Daoy (cell line): Measurements from ENCODE around the gene AGBL4. TPM values are rescaled to one million over a fixed set of nuclear protein-coding genes. Genes with fewer than 3 reads are reported as not detected.
"Not testable (repeated sequence)": the region's sequence is repeated elsewhere in the genome, so short reads cannot be mapped to it uniquely, and the experiment has no call there.

Experiments
- DNase-seq: peaks from one replicate; pipeline ENCODE4 v3.0.0-alpha.2; 2015; ENCODE audit warnings: low read depth
- total RNA-seq: library from RNA; depleted of rRNA; stranded (reverse); fragments of >200 nt; shearing (Covaris generic); gene quantifications from 2 replicates; pipeline ENCODE4 v1.2.3, GENCODE V29; 2014

AGBL4 gene
- total RNA-seq, 1 experiment from 2014 or later, result not detected

DNA sequence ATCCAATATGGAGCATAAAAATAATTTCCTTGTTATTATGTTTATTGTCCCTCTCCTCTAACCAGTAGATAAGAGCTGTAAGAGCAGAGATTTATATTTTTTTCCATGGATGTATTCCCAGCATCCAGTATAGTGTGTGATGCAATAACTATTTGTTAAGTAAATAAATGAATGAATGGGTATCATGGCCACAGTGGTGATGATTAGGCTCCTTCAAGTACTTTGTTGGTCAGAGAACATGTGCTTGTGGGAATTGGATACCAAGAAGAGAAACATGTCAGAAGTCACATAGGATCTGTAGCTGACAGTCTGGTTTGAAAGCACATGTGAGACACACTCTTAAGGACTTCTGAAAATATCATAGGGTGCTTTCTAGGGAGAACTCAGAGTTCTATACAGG, 588.5 kb downstream of the AGBL4 start:
- no peak for DNase-seq

DNA sequence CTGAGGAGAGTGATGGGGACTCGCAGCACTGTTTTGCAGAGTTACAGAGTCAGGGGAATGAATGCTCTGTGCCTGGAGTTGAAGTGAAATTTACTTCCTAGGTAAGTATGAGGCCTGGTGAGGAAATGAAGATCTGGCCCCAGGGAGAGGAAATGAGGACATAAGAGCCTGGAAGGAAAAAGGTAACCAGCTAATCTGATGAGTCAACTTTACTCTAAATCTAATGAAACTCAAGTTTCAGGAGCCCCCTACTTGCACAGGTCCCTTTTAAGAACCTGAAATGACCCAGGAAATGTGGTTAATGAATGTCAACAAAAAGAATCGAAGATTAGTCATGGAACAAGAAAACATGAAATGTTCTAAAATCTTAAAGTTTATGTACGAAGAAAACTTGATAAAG, 599.0 kb downstream of the AGBL4 start:
- no peak for DNase-seq

DNA sequence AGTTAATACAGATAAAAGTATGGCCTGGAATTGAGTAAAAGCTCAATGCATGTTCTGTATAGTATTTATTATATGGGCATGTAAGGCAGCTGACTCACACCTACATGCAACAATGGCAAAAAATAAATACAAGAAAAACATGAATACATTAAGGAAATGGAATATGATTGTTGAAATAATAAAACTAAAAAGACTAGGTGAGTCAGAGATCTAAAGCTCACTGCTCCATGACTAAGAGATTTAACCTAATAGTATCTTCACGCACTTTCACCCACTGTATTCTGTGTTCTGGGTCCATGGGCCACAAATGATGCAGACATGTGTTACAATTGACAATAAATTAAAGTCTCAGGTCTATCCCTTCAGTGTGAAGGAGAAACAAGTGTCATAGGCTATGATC, 607.0 kb downstream of the AGBL4 start:
- DNase-seq, result no peak

DNA sequence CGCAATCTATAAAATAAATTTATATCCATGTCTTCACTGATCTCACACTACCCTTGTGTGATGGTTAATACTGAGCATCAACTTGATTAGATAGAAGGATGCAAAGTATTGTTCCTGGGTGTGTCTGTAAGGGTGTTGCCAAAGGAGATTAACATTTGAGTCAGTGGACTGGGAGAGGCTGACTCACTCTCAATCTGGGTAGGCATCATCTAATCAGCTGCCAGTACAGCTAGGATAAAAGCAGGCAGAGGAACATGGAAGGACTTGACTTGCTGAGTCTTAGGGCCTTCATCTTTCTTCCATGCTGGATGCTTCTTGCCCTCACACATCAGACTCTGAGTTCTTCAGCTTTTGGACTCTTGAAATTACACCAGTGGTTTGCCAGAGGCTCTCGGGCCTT, 615.4 kb downstream of the AGBL4 start:
- DNase-seq, result no peak

DNA sequence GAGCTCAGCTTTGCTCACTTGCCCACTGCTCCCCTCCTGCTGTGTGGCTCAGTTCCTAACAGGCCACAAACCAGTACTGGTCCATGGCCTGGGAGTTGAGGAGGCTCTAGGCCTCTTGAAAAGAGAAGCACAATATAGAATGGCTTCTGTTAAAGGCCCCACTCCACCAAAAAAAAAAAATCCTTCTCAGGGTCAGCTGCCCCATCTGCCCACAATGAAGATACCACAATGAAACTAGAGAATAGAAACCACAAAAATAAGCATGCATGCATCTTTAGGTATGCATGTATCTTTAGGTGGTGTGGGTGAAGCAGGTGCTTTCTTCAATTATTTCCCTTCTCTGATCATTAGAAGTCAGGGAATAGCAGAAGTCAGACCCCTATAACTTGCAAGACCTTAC, 626.7 kb downstream of the AGBL4 start:
- no peak for DNase-seq

DNA sequence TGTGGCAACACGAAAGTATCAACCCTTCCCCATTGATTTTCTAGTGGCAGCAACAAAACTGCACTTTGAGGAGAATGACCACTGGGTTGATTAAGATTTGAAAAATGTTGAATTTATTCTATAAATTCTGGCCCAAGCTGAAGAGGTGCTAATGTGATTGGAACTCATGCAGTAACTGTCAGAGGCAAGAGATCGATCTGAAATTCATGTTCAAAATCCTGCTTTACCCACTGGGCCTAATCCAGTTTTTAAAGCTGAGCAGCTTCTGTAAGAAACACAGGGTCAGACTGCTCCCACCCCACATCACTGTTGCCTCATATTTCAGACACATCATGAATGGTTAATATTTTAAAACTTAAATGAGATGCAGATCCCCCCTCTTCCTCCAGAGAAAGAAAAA, 629.6 kb downstream of the AGBL4 start:
- no peak for DNase-seq

- no peak for DNase-seq
These were observed 634.1 kb downstream of the AGBL4 start for GRCh38 chr1:49389699-49390098.

DNA sequence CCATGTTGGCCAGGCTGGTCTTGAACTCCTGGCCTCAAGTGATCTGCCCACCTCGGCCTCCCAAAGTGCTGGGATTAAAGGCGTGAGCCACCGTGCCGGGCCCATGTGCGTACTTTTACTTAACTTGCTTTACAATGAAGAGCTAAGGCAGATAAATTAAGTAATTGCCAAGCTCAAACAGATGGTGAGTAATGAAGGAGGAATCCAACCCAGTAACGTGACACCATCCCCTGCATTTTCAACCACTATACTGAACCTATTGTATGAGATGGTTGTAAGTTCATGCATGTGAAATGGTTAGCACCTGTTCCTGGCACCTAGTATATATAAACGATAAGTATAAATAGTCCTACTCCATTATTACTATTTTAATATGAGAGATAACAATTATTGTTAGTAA, 659.1 kb downstream of the AGBL4 start:
- peak; percentile 1 for DNase-seq

- DNase-seq, result no peak
These were observed 660.1 kb downstream of the AGBL4 start for GRCh38 chr1:49363628-49364027.

DNA sequence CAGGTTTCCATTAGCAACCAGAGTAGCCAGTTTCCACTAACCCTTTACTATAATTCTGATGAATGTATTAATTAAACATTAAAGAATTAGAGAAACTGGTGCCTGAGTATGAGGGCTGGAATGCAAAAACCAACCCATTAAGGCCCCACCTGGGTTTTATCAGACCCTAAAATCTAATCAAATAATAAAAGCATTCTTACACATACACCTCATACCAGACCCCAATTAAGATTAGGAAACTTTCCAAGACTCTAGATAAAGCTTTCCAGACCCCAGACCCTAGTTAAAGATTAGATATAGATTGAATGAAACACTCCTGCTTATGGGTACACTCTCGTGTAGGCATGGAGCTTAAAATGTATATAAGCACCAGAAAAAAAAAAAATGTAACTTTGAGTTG, 665.7 kb downstream of the AGBL4 start:
- DNase-seq, result no peak

- DNase-seq, result no peak
These were observed 667.2 kb downstream of the AGBL4 start for GRCh38 chr1:49356594-49356993.

GRCh38 chr1:49351768-49352167, 672.0 kb downstream of the AGBL4 start:
- no peak for DNase-seq

DNA sequence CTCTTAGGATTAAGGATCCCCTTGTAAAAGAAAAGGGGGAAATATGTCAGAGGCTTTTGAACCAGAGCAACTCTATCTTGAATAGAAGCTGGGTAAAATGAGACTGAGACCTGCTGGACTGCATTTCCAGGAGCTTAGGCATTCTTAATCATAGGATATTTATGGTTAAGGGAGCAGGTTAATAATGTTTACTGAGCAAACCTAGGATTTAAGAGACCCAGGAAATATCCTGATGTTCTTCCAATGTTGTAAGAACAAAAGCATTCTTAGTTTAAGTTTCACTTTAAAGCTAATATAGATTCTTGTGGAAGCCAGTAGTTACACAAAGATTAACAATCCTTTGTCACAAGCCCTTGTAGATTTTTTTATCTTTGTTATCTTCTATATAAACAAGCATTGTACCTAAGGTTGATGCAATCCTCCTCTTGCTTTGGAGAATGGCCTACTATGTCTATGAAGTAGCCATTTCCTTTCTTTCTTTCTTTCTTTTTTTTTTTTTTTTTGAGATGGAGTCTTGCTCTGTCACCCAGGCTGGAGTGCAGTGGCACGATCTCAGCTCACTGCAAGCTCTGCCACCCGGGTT, 676.9 kb downstream of the AGBL4 start:
- no peak for DNase-seq

DNA sequence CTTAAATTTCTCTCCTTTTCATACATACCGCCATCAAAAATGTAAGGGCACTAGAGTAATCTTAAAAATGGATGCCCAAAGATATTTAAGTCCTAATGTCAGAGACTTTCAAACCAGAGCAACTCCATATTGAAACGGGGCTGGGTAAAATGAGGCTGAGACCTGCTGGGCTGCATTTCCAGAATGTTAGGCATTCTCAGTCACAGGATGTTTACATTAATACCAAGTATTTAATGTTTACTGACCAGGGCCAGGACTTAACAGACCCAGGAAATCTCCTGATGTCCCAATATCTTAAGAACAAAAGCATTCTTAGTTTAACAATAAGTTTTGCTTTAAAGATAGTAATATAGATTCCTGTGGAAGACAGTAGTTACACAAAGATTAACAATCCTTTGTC, 683.2 kb downstream of the AGBL4 start:
- DNase-seq, result no peak

DNA sequence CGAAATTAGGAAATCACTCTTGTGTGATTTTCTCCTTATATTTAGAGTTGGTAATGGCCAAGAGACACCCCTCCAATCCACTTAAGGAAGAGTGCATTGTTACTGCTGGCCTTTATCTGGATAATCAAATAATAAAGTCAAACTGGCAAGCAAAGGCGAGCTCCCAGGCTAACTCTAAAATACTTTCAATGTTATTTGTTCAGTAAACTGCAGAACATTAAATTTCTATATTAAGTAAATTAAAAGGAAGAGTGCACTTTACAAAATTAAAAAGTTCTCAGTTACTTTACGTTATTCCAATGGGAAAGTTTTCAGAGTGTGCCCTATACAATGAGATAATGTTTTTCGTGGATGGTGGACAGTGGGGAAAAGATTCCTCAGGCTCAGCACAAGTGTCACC, 684.7 kb downstream of the AGBL4 start:
- no peak for DNase-seq

GRCh38 chr1:49337251-49337650, 686.5 kb downstream of the AGBL4 start:
- DNase-seq, result no peak

GRCh38 chr1:49333906-49334305, 689.8 kb downstream of the AGBL4 start:
- no peak for DNase-seq

GRCh38 chr1:49331066-49331852, 692.5 kb downstream of the AGBL4 start:
- DNase-seq, result no peak

GRCh38 chr1:49323925-49324540, 699.7 kb downstream of the AGBL4 start:
- no peak for DNase-seq

- not testable (repeated sequence) for DNase-seq
These were observed 703.3 kb downstream of the AGBL4 start for GRCh38 chr1:49320493-49320892.

DNA sequence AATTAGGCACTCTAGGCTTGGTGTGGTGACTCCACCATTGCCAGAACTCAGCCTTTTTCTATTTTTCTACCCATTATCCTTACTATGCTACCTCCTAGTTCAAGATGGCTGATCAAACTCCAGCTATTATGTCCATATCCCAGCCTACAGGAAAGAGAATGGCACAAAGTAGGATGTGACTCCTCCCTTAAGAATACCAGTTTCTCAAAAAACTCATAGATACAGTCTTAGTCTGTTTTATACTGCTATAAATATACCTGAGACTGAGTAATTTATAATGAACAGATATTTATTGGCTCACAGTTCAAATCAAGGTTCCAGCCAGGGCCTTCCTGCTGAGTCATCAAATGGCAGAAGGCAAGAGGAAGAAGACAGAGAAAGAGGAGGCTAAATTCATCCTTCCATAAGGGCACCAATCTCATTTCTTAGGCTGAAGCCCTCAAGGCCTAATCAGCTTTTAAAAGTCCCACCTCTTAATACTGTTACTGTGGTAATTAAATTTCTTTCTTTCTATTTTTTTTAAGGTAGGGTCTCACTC, 704.3 kb downstream of the AGBL4 start:
- no peak for DNase-seq

DNA sequence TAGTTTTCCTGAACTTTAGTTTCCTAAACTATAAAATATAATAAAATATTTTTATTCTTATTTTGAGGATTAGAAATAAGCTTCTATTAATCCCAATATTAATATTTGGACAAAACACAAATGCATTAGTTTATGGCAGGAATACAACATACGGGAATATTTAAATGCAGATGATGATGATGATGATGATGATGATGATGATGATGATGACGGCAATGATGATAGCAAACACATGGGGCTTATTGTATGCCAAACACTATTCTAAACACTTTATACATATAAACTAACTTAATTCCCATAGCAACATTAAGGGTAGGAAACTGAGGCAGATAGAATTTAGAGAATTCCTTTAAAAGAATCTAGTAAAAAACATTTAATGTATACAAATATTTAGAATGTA, 705.5 kb downstream of the AGBL4 start:
- no peak for DNase-seq

DNA sequence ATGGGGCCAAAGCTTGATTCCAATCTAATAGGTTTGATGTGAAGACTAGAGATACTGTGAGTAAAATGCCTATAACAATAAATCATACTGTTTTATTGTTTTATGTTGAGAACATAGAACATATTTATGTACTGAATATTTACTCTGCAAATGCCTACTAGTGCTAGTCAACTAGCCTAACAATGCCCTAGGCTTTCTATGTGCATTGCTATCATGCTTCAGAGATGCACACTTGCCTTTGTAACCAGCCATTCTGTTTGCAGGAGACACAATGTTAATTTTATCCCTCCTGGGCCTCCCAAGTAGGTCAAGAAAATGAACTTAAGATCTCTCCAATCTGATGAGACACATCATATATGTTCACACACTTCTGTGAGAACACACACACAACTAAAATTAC, 716.3 kb downstream of the AGBL4 start:
- DNase-seq, result no peak
